Stimulated activated CD8-positive, alpha-beta memory T cell treated with anti-CD3 and anti-CD28 coated beads, Interleukin-7, amount 100 ng/mL, for 48 hours (primary cell): ENCODE data around the gene HOXA6.

Experiments used
- DNase-seq, 2 donors: peaks; one replicate each; pipeline ENCODE4 v3.0.0-alpha.2; 2020; ENCODE audit warnings: low read depth in 1 of 2; ENCODE audit errors: extremely low read depth in 1 of 2

The HOXA6 gene

DNA sequence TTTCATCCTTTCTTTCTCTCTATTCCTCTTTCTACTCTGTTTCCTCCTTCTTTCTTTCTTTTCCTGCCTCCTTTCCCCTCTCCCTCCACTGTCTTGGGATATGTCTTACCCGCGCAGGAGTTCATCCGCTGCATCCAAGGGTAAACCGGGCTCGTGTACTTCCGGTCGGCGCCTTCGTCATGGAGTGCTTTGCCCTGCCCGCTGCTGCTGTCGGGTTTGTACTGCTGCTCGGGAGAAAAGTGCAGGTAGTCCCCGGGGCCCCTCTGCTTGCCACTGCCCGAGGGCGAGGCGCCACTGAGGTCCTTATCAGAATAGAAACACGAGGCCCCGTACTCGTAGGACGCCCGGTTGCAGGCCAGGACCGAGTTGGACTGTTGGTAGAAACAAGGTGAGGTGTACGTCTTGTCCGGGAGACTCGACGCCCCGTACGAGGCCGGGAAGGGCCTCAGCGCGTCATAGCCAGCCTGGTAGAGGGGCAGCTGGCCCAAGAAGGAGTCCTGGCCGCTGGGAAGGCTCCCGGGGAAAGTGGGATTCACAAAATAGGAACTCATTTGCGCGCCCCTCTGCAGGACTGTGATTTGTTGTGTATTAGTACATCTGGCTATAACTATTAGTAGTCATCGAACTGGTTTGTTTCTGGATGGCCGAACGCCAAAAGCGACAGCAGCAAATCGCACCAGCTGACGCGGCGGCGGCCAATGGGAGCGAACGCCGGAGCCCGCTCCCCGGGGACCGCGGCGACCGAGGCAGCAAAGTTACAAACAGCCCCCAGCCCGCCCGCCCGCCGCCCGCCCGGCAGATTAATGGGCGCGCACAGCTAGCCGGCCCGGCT lies at the start of gene HOXA6:
TSS of gene HOXA6 (minus strand) at position 576 of the 832 bp plus-strand sequence. CDS start at position 551, 25 bp downstream.
- no peak for DNase-seq

DNA sequence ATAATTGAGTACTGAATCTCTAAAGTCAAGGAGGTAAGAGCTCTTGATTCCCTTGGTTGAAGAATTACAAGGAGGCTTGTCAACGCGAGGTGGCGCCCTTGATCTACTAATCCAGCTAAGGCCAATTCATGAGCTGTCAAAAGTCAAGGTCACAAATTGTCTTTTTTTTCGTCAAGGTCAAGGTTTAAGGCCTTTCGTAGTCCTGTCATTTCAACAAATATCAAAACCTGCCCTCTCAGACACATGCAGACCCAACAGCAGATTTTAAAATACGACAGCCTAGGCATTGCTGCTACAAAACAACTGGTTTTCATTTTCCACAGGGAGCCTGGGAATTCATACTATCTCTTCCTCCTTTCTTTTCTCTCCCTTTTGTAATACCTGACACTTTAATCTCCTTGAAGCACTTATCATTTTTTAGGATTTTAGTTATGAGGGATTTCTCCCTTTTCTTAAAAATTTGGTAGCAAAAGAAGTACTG lies 48.8 kb upstream of the HOXA6 start:
- peak in 1 of 2 donors; percentile 70 for DNase-seq

GRCh38 chr7:27194686-27195379 lies 47.3 kb upstream of the HOXA6 start:
- DNase-seq = no peak

DNA sequence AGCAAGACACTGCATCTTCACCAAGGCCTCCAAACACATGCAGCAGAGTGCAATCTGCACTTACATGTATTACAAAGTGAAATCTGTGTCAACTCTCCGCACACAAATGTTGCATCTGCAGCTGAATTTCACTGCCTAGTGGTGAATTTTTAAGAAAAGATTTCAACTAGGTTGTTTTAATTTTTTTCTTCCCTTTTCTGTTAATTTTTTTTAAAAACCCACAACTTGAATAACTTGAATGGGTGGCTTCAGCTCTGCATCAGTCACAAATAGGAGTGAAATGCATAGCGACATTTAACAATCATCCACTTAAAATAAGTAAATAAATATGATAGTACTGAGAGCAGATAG lies 46.4 kb upstream of the HOXA6 start:
- DNase-seq = no peak

GRCh38 chr7:27193335-27194001 lies 45.9 kb upstream of the HOXA6 start:
- DNase-seq = no peak

- no peak for DNase-seq
Observed at GRCh38 chr7:27192546-27193334, 45.2 kb upstream of the HOXA6 start.

GRCh38 chr7:27191833-27192545 lies 44.4 kb upstream of the HOXA6 start:
- DNase-seq = no peak

DNA sequence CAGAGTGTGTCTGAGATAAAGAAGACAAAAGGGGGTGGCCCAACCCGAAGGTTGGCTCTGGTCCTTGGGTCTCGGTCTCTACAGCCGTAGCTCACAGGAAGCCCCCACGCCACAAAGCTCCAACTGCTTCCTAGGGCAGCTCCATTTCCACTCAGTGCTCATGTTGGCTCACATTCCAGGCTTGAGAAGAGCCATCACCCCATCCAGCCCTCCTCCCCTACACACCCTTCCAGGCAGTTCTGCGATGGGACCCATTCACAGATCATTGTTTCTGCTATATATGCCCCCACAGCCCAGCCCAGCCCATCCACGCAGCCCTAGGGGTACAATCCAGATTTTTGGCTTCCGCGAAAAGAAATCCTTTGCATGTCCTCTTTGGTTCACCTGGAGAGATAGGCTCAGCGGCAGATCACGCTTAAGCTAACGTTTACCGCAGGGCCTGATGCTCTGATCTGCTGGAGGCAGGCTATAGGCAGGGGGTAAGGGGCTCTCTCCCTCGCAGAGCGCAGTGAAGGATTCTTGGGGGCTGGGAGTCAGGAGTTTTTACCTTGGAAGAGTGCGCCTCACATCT lies 43.7 kb upstream of the HOXA6 start:
- DNase-seq = no peak

- no peak for DNase-seq
Observed at GRCh38 chr7:27189997-27190748, 42.6 kb upstream of the HOXA6 start.

DNA sequence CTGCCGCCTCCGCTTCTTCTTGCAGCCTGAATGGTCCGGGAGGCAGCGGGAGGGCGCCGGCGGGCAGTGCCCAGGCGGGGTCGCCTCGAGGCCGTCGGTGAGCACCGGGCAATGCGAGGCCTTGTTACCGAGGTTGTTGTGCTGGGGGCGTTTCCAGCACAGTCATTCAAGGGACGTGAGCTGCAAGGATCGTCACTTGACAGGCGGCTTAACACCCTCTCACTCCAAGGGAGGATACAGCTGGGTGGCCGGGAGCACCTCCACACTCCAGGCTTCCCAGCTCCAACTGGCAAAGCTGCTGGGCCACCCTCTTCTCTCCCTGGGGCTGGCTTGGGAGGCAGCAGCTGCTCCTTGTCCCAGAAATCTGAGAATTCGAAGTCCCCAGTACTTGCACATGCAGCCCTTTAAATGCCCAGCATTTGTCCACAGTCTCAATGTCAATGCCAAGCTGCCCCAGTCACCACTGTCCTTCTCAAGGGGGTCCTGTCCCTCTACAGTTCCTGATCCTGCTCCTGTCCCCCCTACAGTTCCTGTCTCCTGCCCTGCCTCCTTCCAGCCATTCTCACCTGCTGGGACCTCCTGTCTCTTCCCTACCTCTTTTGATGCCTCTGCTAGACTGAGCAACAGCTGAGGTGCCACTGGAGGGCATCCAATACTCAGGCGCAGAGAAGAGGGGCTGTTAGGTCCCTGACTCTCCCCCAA lies 41.9 kb upstream of the HOXA6 start:
- no peak for DNase-seq

GRCh38 chr7:27188386-27189294 lies 41.1 kb upstream of the HOXA6 start:
- no peak for DNase-seq

DNA sequence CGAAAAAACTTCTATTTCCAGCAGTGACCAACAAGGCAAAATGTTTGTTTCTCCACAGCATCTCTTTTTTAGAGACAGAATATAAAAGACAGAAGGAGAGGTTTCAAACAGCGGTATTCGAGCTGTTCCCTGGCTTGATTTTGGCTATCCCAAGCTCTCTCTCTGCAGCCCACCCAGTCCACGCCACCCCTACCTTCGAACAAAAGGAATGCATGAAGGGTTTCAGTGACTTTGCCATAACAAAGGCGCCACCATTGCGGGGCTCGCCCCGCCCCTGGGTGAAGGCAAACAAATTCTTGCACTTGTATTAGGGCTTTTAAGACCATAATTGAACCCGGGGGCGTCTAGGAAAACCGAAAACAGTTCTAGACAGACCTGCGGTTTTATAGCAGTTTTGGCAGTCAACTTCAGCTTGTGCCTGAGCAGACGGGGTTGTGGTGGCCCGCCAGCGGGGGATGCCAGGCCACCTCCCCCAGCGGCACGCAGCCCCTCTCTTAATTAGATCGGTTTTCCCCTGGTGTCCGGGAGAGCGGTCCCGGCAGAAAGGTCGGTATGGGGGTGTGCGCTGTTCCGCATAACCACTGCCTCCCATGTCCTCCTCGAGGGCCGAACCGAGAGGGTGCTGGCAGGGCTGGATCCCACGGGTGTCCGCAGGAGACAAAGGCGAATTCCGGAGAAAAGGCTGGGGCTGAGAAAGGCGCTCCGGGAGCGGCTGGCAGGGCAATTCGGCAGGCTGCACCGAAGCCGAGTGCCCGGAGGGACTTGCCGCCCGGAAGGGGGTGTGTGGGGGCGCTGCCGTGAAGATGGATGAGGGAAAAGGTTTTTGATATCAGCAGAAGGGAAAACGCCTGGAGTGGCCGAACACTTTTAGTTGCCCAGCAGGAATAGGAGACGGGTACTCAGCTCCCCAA lies 40.2 kb upstream of the HOXA6 start:
- DNase-seq = no peak

- no peak for DNase-seq
Observed at GRCh38 chr7:27186668-27187474, 39.3 kb upstream of the HOXA6 start.

DNA sequence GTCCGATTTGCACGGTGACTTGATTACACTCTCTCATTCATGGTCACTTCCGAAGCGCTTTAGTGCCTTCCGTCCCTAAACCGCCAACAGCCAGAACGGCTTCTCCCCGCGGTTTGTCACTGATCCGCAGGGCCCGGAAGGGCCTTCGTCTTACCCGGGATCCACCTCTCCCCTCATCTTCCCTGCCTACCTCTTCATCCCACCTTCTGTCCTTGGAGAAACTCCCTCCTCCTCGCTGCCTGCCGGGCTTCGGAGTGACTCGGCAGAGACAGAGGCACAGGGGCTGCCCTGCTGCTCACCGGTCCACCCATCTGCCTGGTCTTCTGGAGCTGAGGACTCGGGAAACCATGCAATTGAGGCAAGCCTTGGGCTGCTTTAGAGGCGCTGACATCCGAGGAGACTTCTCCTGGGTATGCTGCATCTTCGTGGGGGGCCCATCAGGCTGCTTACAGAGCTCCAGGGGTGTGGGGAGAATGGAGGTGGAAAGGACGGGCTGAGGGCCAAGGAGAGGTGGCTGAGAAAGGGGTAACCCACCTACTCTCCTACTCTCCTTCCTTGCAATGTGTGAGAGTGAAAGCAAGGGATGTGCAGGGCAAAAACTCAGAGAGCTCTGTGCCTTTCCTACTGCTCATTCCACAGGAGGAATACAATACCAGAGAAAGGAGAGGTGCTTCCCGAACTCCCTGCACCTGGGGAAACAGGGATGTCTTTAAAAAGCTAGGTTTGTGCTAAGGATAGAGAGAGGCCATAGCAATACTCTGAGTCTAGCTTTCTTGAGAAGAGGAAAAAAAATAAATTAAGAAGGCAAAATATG lies 38.5 kb upstream of the HOXA6 start:
- DNase-seq = no peak
